ENCODE measurements around the gene GCC2.

DNA sequence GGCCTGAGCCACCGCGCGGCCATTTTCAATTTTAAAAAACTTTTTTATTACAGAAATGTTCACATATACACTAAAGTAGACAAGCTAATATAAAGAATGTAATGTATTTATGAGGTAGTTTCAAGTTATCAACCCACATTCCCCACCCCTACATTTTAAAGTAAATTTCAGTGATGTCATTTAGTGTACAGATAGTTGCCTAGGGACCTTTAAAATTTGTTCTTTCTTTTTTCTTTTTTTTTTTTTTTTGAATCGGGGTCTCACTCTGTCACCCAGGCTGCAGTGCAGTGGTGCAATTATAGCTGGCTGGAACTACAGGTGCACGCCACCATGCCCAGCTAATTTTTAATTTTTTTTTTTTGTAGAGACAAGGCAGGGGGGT is 82.7 kb downstream of the GCC2 start:
- TF ChIP-seq CTCF (IDR thresholded peaks at IDR 0.05; ENCODE audit: low read depth, low read length), result no peak
- no peak for TF ChIP-seq POLR2A (IDR thresholded peaks at IDR 0.05; ENCODE audit: extremely low read depth, insufficient read length)
- TF ChIP-seq MYC (IDR thresholded peaks at IDR 0.05; ENCODE audit: low read depth, low read length), result no peak
